Keratinocyte (primary cell): ENCODE results near the gene SHC3. TPM values are rescaled to one million over a fixed set of nuclear protein-coding genes. Genes with fewer than 3 reads are reported as not detected.

Source experiments
- DNase-seq: peaks from one replicate; pipeline ENCODE4 v3.0.0-alpha.2; 2011; ENCODE audit warnings: low read depth, missing footprints, low spot score
- FAIRE-seq: peaks from 2 replicates; lab custom pipeline; 2011; peaks lifted over from hg19 to GRCh38; lab: Jason Lieb, UNC
- H2AFZ ChIP-seq: 2 replicates; pipeline ENCODE4 v1.6.0; 2012; ENCODE audit warnings: low read length, control low read depth, inconsistent platforms; ENCODE audit not compliant: control insufficient read depth
- H3K27ac ChIP-seq: 2 replicates; pipeline ENCODE4 v1.5.1; 2011; ENCODE audit warnings: low read length; ENCODE audit not compliant: control insufficient read depth, insufficient read depth
- H3K27me3 ChIP-seq: 3 replicates; pipeline ENCODE4 v1.6.0; 2011; ENCODE audit warnings: low read length; ENCODE audit not compliant: control insufficient read depth, insufficient read depth; ENCODE audit errors: extremely low read depth
- H3K36me3 ChIP-seq, 2 experiments: 2 replicates in 1 of 2; 3 replicates in 1 of 2; pipeline ENCODE4 v1.5.1; 2011; ENCODE audit warnings: low read length in 2 of 2, mild to moderate bottlenecking in 1 of 2; ENCODE audit not compliant: control insufficient read depth in 2 of 2, insufficient read depth in 2 of 2; ENCODE audit errors: extremely low read depth in 1 of 2
- H3K4me1 ChIP-seq: 3 replicates; pipeline ENCODE4 v1.5.1; 2011; ENCODE audit warnings: low read length; ENCODE audit not compliant: control insufficient read depth, insufficient read depth; ENCODE audit errors: extremely low read depth
- H3K4me2 ChIP-seq: 3 replicates; pipeline ENCODE4 v1.6.0; 2011; ENCODE audit warnings: low read depth, low read length; ENCODE audit not compliant: control insufficient read depth, insufficient read depth; ENCODE audit errors: extremely low read depth
- H3K4me3 ChIP-seq, 3 experiments: fragments of 200-600 bp in 1 of 3; sonication (generic) in 1 of 3; 2 replicates in 2 of 3; 3 replicates in 1 of 3; pipeline ENCODE4 v1.5.1; 2011 to 2016; ENCODE audit warnings: low read length in 3 of 3, mild to moderate bottlenecking in 3 of 3, control low read depth in 2 of 3, inconsistent platforms in 1 of 3, low read depth in 1 of 3, mixed read lengths in 1 of 3, mixed run types in 1 of 3, moderate library complexity in 1 of 3; ENCODE audit not compliant: control insufficient read depth in 2 of 3, insufficient read depth in 2 of 3; ENCODE audit errors: extremely low read depth in 1 of 3
- H3K79me2 ChIP-seq: 2 replicates; pipeline ENCODE4 v1.6.0; 2012; ENCODE audit warnings: low read length; ENCODE audit not compliant: control insufficient read depth, insufficient read depth
- H3K9ac ChIP-seq: 3 replicates; pipeline ENCODE4 v1.6.0; 2011; ENCODE audit warnings: low read length; ENCODE audit not compliant: control insufficient read depth, insufficient read depth; ENCODE audit errors: extremely low read depth
- H3K9me1 ChIP-seq: 3 replicates; pipeline ENCODE4 v1.6.0; 2011; ENCODE audit warnings: low read length; ENCODE audit not compliant: control insufficient read depth, insufficient read depth; ENCODE audit errors: extremely low read depth
- H3K9me3 ChIP-seq: 2 replicates; pipeline ENCODE4 v1.5.1; 2012; ENCODE audit warnings: low read depth, low read length; ENCODE audit not compliant: control insufficient read depth
- H4K20me1 ChIP-seq: 3 replicates; pipeline ENCODE4 v1.6.0; 2011; ENCODE audit warnings: low read length; ENCODE audit not compliant: control insufficient read depth, insufficient read depth; ENCODE audit errors: extremely low read depth
- CTCF ChIP-seq, 3 experiments: IDR thresholded peaks in 1 of 3; conservative IDR thresholded peaks in 1 of 3; optimal IDR thresholded peaks in 1 of 3; 2 replicates in 2 of 3; 3 replicates in 1 of 3; pipeline versions ENCODE3 to v1.5.1; 2011; ENCODE audit warnings: low read length in 3 of 3, mild to moderate bottlenecking in 3 of 3, moderate library complexity in 2 of 3, control low read depth in 1 of 3, inconsistent platforms in 1 of 3; ENCODE audit not compliant: insufficient read depth in 2 of 3; ENCODE audit errors: extremely low read depth in 1 of 3
- EZH2 ChIP-seq: IDR thresholded peaks from one replicate; pipeline ENCODE4 v1.6.1; 2012; ENCODE audit warnings: inconsistent platforms, mild to moderate bottlenecking, low read length, moderate library complexity
- dilution Hi-C: fragments of 300-500 bp; cut with MboI; formaldehyde crosslinking; loops from one replicate; pipeline ENCODE4 v1.7.0; 2020; ENCODE audit warnings: low sequenced_read_pairs; ENCODE audit not compliant: extremely low pct_ligation_motif_present
- polyA plus RNA-seq, 5 experiments: library from polyadenylated mRNA; depleted of rRNA in 3 of 5; stranded (reverse) in 3 of 5; stranded (forward) in 1 of 5; unstranded in 1 of 5; fragments of >200 nt; gene quantifications; 1 replicate in 1 of 5; 2 replicates in 3 of 5; 3 replicates in 1 of 5; pipeline versions ENCODE4 v1.2.1 to v1.2.3, GENCODE V29; 2011 to 2012; ENCODE audit warnings: missing spikeins in 2 of 5, low read depth in 1 of 5, low replicate concordance in 1 of 5

Gene SHC3
- polyA plus RNA-seq, 1 donor (not counting 4 experiments of a cell fraction or from before 2014, with no cell fraction given), result 0.03 TPM

GRCh38 chr9:89114741-89115140 lies 63.9 kb downstream of the SHC3 start:
- Histone ChIP-seq H3K9me3 (no peaks in the 10 kb centered on the region), H3K36me3 (no peaks in the 10 kb centered on the region), H3K9ac (no peak overlapping the region), H3K79me2 (no peaks in the 10 kb centered on the region), H3K9me1 (no peaks in the 10 kb centered on the region), H3K4me3 (no peak overlapping the region), H3K4me1 (no peaks in the 10 kb centered on the region), H2AFZ (no peak overlapping the region), H3K27me3 (no peaks in the 10 kb centered on the region), H3K27ac (no peak overlapping the region), H3K4me2 (no peak overlapping the region), H4K20me1 (no peaks in the 10 kb centered on the region)
- FAIRE-seq, result no peak
- no peak for TF ChIP-seq CTCF (optimal IDR thresholded peaks at IDR 0.05 in 1 of 3, IDR thresholded peaks at IDR 0.05 in 1 of 3, conservative IDR thresholded peaks at IDR 0.05 in 1 of 3; ENCODE audit: extremely low read depth in 1 of 3, insufficient read depth in 2 of 3, low read length in 3 of 3)
- TF ChIP-seq EZH2, result no peak
- no peak for DNase-seq
- dilution Hi-C loops, result no loop called here

GRCh38 chr9:89113851-89114250 lies 64.8 kb downstream of the SHC3 start:
- H3K79me2 ChIP-seq, result no peaks in the 10 kb centered on the region
- H3K27me3 ChIP-seq, result no peaks in the 10 kb centered on the region
- FAIRE-seq (no peak), DNase-seq (no peak)
- no peaks in the 10 kb centered on the region for H3K9me3 ChIP-seq
- no peaks in the 10 kb centered on the region for H3K36me3 ChIP-seq
- H3K27ac ChIP-seq, result no peak overlapping the region
- dilution Hi-C loops, result no loop called here
- H3K9ac ChIP-seq, result no peak overlapping the region
- no peak overlapping the region for H3K4me3 ChIP-seq
- no peaks in the 10 kb centered on the region for H3K4me1 ChIP-seq
- H4K20me1 ChIP-seq, result no peaks in the 10 kb centered on the region
- no peak for TF ChIP-seq EZH2
- no peak for TF ChIP-seq CTCF (optimal IDR thresholded peaks at IDR 0.05 in 1 of 3, IDR thresholded peaks at IDR 0.05 in 1 of 3, conservative IDR thresholded peaks at IDR 0.05 in 1 of 3; ENCODE audit: extremely low read depth in 1 of 3, insufficient read depth in 2 of 3, low read length in 3 of 3)
- H3K9me1 ChIP-seq, result no peaks in the 10 kb centered on the region
- no peak overlapping the region for H3K4me2 ChIP-seq
- H2AFZ ChIP-seq, result no peak overlapping the region
